Measurements from ENCODE around the gene C1QTNF1.

The C1QTNF1 gene

DNA sequence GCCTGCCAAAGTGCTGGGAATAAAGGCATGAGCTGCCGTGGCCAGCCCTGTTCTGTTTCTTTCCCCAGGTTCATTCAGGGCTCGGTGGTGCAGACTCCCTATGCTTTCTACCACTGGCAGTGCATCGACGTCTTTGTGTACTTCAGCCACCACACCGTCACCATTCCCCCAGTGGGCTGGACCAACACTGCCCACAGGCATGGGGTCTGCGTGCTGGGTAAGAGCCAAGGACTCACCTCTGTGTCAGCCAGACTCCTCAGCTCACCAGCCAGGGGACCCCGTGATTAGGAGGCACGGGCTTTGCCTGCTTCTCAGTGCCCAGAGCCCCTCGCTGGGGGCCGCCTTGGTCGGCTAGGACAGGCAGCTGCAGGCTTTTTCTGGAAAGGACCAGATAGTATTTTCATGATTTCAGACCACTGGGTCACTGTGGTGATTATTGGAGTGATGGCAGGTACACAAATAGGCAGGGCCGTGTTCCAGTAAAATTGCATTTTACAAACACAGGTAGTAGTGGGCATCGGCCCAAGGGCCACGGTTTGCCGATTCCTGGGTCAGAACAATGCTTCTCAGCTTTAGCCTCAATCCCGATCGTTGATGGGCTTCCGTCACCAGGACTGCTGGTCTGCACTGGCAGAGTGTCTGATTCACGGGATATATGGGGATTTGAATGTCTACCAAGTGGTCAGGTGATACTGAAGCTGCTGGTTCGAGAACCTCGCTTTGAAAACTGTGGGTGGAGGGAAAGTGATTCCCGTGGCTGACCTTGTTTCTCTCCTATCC is 55.6 kb downstream of the C1QTNF1 start:
- no peak for DNase-seq (ENCODE audit: low read depth in 2 of 2)

GRCh38 chr17:79080349-79080748 is 56.4 kb downstream of the C1QTNF1 start:
- DNase-seq (ENCODE audit: low read depth in 2 of 2), result no peak

DNA sequence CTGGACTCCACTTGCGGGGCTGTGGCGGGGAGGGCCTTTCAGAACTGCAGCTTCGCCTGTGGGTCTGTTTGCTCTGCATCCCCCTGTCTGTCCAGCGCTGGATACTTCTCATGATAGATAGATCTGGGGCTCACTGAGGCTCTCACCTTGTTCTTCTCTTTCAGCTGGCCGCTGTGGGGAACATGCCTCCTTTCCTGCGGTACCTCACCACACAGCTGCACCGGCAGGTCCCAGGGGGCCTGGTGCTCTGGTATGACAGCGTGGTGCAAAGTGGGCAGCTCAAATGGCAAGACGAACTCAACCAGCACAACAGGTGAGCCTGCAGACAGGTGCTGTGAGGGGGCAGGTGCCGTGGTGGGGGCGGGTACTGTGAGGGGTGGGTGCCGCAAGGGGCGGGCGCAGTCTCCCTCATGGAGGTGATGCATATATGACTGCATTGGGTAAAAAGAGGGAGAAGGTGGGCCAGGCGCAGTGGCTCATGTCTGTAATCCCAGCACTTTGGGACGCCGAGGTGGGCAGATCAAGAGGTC is 56.9 kb downstream of the C1QTNF1 start:
- DNase-seq (ENCODE audit: low read depth in 2 of 2), result no peak

DNA sequence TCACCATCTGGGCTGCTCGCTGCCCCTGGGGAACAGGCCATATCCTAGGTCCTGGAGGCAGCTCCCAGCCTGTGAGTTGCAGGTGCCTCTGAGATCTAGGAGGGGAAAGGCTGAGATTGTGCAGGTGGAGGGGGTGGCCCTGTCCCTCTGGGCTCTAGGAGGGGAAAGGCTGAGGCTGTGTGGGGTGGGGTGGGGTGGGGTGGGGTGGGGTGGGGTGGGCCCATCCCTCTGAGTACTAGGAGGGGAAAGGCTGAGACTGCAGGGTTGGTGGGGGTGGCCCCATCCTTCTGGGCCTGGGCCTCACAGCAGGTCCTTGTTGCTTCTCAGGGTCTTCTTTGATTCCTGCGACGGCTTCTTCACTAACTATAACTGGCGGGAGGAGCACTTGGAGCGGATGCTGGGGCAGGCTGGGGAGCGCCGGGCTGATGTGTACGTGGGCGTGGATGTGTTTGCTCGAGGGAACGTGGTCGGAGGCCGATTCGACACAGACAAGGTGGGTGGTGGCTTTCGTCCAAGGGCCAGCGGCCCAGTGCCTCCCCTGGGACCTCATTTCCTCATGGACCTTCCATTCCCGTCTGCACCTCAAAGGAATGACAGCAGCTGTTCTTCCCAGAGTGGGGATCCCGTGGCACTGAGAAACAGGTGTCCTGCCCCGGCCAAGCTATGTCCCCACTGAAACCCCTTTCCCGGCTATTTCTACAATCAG is 57.8 kb downstream of the C1QTNF1 start:
- DNase-seq (ENCODE audit: low read depth in 2 of 2), result no peak

GRCh38 chr17:79082311-79083190 is 58.6 kb downstream of the C1QTNF1 start:
- DNase-seq (ENCODE audit: low read depth in 2 of 2), result no peak

DNA sequence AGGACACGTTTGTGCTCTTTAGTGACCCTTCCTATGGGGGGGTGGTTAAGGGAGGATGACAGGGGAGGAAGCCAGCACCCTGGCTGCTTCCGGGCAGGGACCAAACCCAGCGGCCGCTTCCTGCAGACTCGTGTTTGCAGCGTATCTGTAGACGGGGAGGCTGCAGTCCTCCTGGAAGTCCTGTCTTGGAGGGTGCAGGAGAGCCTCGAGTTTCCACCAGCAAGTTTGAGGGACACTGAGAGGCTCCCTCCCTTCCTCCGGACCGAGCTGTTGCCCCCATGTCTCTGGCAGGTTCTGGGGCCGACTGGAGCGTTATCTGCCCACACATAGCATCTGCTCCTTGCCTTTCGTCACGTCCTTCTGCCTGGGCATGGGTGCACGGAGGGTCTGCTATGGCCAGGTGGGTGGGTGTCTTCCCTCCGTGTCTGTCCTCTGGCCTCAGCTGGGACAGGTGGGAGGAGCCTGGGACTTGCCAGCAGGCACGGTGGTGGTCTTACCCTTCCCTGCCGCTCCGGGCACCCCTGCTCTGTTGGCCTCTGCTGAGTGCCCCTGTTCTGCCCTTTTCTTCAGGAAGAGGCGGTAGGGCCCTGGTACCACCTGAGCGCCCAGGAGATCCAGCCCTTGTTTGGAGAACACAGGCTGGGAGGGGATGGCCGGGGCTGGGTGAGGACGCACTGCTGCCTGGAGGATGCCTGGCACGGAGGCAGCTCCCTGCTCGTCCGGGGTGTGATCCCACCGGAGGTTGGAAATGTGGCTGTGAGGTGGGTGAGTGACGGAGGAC is 59.4 kb downstream of the C1QTNF1 start:
- DNase-seq (ENCODE audit: low read depth in 2 of 2), result no peak

DNA sequence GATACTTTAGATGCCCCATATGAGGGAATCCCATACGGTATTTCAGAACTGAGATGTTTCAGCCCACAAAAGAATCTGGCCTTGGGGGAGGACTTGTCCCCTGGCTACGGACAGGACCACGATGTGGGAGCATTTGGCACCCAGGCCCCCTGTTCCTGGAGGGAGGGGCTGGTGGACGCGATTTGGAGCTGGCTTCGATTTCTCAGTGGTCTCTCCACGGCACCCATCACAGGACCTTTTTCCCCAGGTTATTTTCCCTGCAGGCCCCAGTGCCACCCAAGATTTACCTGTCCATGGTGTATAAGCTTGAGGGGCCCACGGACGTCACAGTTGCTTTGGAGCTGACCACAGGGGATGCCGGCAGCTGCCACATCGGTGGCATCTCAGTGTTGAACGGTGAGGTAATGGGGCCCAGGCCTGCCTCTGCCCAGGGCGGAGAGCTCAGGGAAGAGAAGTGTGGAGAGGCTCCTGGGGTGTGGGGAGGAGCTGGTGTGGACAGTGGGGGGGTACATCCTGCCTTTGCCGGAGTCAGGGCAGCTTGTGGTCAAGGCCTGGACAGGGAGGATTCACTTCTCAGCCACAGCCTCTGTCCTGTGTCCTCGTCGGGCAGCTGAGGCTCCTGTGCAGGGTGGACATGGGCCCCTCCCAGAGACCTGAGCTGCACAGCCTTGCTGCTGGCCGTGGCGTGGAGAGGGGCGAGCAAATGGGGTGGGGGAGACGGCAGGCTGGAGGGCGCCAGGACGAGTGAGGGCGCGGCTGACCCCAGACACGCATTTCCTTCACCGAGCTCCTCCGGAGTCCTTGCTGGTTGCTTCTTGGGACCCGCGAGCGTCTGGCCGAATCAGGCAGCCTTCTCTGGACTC is 60.6 kb downstream of the C1QTNF1 start:
- DNase-seq (ENCODE audit: low read depth in 2 of 2), result no peak

- DNase-seq (ENCODE audit: low read depth in 2 of 2), result no peak
Measured at GRCh38 chr17:79085154-79085920, 61.4 kb downstream of the C1QTNF1 start.

DNA sequence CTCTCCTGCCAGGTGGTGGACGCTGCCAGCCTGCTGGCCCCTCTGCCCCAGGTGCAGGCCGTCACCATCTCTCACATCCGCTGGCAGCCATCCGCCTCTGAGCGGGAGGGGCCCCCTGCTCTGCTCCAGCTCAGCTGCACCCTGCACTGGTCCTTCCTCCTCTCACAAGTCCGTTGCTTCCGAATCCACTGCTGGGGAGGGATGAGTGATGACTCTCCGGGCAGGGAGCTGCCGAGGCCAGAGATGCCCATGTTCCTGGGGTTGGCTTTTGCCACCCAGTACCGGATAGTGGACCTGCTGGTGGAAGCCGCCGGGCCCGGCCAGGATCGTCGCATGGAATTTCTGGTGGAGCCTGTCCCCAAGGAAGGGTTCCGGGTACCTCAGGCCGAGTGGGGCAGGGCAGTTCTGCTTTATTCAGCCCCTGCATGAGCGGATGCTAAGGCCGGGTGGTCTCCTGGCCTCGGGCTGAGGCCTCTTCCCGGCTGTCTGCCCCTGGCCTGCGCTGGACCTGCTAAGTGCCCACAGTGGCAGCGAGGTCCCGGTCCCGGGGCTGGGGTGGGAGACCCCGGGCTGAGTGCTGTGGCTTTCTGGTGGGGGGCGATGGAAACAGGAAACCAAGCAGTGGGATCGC is 62.1 kb downstream of the C1QTNF1 start:
- no peak for DNase-seq (ENCODE audit: low read depth in 2 of 2)

DNA sequence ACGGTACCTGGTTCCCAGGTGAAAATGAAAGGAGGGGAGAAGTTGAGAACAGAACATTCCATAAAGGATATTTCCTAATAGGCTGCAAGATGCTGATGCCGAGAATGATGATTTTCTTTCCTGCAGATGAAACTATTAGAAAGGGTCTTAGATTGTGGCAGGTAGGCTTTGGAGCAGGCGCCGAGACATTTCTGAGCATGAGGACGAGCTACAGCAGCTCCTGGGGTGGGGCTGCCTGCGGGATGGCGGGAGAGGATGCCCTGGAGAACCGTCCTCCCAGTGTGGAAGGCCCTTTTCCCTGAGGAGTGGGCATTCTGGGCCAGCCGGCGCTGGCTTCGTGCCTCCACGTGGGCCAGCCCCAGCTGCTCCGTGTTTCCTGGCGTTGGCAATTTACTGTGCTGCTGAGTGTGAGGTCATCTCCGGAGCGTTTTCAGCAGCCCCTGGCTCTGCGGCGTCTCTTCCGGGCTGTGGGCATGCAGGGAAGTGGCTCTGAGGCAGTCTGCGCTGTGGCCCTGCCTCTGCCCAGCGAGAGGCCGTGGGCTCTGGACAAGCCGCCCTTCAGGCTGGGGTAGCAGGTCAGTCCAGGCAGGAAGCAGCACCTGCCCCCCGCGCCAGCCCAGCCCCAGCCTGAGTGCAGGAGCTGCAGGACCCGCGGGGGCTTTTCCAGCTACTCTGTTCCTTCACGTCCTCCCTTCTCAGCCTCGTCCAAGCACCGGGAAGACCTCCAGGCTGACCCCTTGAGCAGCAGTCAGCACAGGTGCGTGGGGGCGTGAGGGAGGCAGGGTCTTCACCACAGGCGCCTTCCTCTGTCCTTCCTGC is 62.8 kb downstream of the C1QTNF1 start:
- DNase-seq (ENCODE audit: low read depth in 2 of 2), result no peak

DNA sequence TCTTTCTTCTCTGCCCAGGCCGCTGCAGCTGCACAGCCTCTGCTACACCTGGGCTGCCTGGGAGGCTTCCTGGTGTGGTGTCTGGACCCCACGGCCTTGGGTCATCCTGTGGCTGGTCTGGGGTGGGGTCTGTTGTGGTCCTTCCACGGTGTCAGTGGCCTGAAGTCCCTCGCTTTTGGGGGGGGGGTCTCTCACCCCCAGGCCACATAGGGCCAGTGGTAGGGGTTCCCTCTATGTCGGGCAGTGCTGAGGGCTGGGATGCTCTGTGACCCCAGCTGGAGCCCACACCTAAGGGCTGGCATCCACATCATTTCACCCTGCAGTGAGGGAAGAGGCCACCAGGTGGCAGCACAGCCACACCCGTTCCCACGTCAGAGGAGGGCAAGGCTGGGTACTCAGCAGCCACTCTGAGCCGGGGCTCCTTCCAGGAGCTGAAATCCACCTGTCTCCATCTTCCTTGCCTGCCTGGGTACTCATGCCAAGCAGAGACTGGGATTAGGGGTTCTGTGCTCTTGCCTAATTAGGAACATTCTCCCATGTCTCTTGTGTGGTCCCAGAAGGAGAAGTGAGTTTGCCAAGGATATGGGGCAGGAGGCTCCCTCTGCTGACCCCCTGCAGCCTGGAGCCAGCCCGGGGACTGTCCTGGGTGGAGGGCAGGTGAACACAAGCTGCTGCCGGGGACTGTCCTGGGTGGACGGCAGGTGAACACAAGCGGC is 63.6 kb downstream of the C1QTNF1 start:
- peak; percentile 27 to 59 for DNase-seq (ENCODE audit: low read depth in 2 of 2)

DNA sequence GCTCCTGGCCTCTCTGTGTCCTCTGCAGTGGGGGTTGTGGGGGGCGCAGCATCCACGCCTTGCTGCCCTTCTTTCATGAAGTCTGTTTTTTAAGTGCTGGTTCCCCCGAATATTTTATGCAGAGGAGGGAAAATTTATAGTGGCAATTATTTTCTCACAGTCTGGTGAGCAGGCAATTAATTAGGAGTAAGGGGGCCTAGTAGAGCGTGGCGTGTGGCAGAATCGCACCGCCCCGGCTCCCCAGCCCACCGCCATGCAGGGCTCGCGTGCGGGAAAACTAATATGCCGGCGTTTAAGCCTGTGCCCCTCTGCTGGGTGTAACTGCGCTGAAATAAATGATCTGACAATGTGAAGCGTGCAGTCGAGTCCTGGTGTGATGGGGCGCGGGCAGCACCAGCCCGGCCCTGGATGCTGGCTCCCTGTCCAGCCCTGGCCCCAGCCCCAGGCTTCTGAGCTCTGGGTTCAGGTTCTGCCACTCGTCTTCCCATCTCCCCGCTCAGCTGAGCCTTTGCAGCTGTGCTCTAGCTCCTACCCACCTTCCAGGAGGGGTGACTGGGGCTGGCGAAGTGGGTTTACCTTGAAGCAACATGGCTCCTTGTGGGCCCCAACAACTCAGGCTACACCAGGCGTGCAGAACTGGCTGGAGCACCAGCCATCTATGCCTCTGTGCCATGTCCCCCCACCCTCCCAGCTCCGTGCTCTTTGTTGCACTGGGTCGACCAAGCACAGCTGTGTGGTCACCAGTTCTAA is 64.5 kb downstream of the C1QTNF1 start:
- DNase-seq (ENCODE audit: low read depth in 2 of 2), result no peak

DNA sequence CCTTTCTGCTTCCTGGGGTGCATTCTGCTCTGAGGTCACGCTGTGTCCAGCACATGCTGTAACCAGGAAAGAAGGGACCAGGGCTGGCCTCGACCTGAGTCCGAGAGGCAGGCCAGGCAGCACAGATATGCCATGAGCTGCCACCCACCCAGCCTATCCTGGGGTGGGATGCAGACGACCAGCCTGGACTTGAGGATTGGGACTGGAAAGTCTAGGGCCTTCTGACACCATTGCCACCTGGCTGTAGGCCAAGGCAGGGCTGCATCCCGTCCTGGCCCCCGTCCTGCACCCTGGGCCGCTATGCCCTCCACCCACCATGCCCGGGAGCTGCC is 65.0 kb downstream of the C1QTNF1 start:
- no peak for DNase-seq (ENCODE audit: low read depth in 2 of 2)

DNA sequence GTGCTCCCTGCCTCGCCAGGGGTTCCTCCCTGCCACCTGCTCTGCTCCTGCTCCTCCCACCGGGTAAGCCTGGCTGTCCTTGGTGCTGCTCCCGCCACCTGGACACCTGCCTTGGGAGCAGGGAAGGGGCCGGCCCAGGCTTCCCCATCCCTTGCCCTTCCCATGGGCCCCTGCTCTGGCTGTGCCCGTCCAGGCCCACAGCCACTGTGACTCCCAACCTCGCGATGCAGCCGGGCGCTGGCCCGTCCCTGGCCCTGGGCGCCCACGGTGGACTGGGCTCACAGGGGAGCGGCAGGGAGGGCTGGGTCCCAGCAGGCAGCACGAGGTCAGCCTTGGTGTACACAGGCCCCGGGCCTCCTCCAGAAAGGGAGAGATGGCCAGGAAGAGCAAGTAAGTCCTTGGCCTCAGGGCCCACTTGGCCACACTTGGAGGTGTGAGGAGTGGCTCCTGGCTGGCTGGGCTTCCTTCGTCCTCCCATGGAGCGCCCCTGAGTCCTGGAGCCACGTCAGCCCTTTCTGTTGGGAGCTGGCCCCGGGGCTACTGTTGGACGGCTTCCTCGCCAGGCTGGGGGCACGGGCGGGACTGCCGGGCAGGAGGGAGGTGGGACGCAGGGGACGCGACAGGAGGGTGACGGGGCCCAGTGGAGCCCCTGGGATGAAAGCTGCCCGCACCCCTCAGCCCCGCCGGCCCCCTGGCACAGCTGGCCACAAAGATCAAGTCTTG is 65.9 kb downstream of the C1QTNF1 start:
- no peak for DNase-seq (ENCODE audit: low read depth in 2 of 2)

DNA sequence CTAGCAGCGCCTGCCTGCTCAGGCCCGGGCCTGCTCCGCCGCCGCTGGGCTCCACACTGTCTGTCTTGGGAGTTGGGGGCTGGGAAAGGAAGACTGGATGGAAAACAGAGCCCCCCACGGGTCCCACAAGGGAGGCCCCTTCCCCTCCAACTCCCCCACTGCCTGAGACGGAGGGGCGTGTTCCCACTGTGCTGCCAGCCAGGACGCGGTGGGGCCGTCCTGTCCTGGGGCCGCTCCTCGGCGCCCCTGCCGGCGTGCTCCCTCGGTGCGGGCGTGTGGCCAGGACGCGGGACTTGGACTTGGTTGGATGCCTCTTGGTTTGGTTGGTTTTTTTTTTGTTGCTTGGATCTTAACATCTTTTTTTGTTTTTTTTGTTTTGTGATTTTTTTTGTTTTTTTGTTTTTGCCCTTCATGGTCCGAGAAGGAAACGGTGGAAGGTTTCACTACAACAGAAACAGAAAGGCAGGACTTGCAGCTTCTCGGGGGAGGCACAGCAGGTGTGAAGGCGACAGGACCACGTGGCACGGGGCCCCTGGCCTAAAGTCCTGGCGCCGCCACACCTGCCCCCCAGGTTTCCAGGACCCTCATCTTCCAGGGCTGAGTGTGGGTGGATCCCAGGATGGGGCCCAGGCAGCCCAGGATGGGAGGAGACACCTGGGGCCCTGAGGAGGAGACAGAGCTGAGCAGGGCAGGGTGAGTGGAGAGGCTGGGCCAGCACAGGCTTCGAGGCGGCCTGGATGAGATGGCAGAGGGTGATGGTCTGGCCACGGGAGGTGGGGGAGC is 66.7 kb downstream of the C1QTNF1 start:
- no peak for DNase-seq (ENCODE audit: low read depth in 2 of 2)
